Mesothelial cell of epicardium (in vitro differentiated cells): ENCODE results near the gene NAA80. TPM values are rescaled to one million over a fixed set of nuclear protein-coding genes. Genes with fewer than 3 reads are reported as not detected.
"Not testable (repeated sequence)": the region's sequence is repeated elsewhere in the genome, so short reads cannot be mapped to it uniquely, and the experiment has no call there.

Source experiments
- DNase-seq, 2 experiments: peaks; one replicate each; pipeline ENCODE4 v3.0.0; 2021; ENCODE audit warnings: low spot score in 2 of 2; ENCODE audit not compliant: unreplicated experiment in 2 of 2
- H3K27ac Mint-ChIP-seq: 2 replicates; pipeline ENCODE4 v1.8.0; 2021; ENCODE audit warnings: mixed read lengths
- H3K27me3 Mint-ChIP-seq: 2 replicates; pipeline ENCODE4 v1.8.0; 2021; ENCODE audit warnings: low read depth, mixed read lengths
- H3K36me3 Mint-ChIP-seq: 2 replicates; pipeline ENCODE4 v1.8.0; 2021; ENCODE audit warnings: mixed read lengths
- H3K4me1 Mint-ChIP-seq: 2 replicates; pipeline ENCODE4 v1.8.0; 2021; ENCODE audit warnings: mixed read lengths
- H3K4me3 Mint-ChIP-seq: 2 replicates; pipeline ENCODE4 v1.8.0; 2021; ENCODE audit warnings: mild to moderate bottlenecking, moderate library complexity, mixed read lengths
- H3K9me3 Mint-ChIP-seq: 2 replicates; pipeline ENCODE4 v1.8.0; 2021; ENCODE audit warnings: mixed read lengths
- CTCF ChIP-seq: fragments of 200-600 bp; sonication (generic); IDR thresholded peaks from one replicate; pipeline ENCODE4 v1.5.0; 2021; ENCODE audit warnings: antibody characterized with exemption; ENCODE audit not compliant: unreplicated experiment
- total RNA-seq: library from RNA; stranded (reverse); gene quantifications from 3 replicates; pipeline ENCODE4 v1.2.1, GENCODE V29; 2021

Gene NAA80
- total RNA-seq, 1 donor from 2014 or later: 17.3 TPM

- no peak for DNase-seq
- no peak overlapping the region for H3K4me3 Mint-ChIP-seq
- H3K36me3 Mint-ChIP-seq: peaks cover 1% of the 10 kb centered on the region
Measured at GRCh38 chr3:50287262-50287661, 11.9 kb downstream of the NAA80 start.

GRCh38 chr3:50286322-50287227, 12.6 kb downstream of the NAA80 start:
- H3K27me3 Mint-ChIP-seq: no peaks in the 10 kb centered on the region
- no peak overlapping the region for H3K27ac Mint-ChIP-seq
- DNase-seq: no peak
- no peak for TF ChIP-seq CTCF
- H3K9me3 Mint-ChIP-seq: no peaks in the 10 kb centered on the region
- H3K4me1 Mint-ChIP-seq: peaks cover 6% of the 10 kb centered on the region
- H3K4me3 Mint-ChIP-seq: no peak overlapping the region
- H3K36me3 Mint-ChIP-seq: peaks cover 1% of the 10 kb centered on the region

More at GRCh38 chr3:50287262-50287661, 11.9 kb downstream of the NAA80 start:
- Mint-ChIP-seq H3K9me3 (no peaks in the 10 kb centered on the region), H3K4me1 (peaks cover 6% of the 10 kb centered on the region), H3K27ac (no peak overlapping the region), H3K27me3 (no peaks in the 10 kb centered on the region)
- no peak for TF ChIP-seq CTCF

- not testable (repeated sequence) for H3K36me3 Mint-ChIP-seq, H3K9me3 Mint-ChIP-seq, H3K4me1 Mint-ChIP-seq, H3K27ac Mint-ChIP-seq, DNase-seq, H3K4me3 Mint-ChIP-seq, H3K27me3 Mint-ChIP-seq
Measured at GRCh38 chr3:50284121-50284520, 15.1 kb downstream of the NAA80 start.

GRCh38 chr3:50279255-50280016, 19.8 kb downstream of the NAA80 start:
- Mint-ChIP-seq H3K36me3 (peaks cover 9% of the 10 kb centered on the region), H3K4me3 (no peak overlapping the region), H3K27me3 (peaks cover 17% of the 10 kb centered on the region), H3K27ac (no peak overlapping the region), H3K9me3 (no peaks in the 10 kb centered on the region), H3K4me1 (no peaks in the 10 kb centered on the region)
- no peak for DNase-seq
- TF ChIP-seq CTCF: no peak

- Mint-ChIP-seq H3K4me3 (no peak within 1 kb of the TSS), H3K9me3 (no peaks in the 10 kb centered on the region), H3K4me1 (peaks cover 4% of the 10 kb centered on the region), H3K27me3 (peaks cover 23% of the 10 kb centered on the region), H3K36me3 (peaks cover 13% of the 10 kb centered on the region), H3K27ac (no peak within 1 kb of the TSS)
- DNase-seq: no peak
- no peak for TF ChIP-seq CTCF
Measured at GRCh38 chr3:50278880-50279224, 20.4 kb downstream of the NAA80 start, which contains the start of gene LSMEM2. Gene LSMEM2, plus strand, starts transcription at chr3:50279087. Its CDS starts 27 bp downstream, at chr3:50279114.
